Calu3 (cell line): ENCODE data around the gene ARHGAP24. TPM values are rescaled to one million over a fixed set of nuclear protein-coding genes. Genes with fewer than 3 reads are reported as not detected.

Experiments
- BruUV-seq: library from RNA; stranded (reverse); fragments of 400-500 nt; replicated peaks from 2 replicates; lab custom pipeline; 2021; lab: Mats Ljungman, UMichigan
- CTCF ChIA-PET: fragments of 300-600 bp; sonication (Branson Sonifier 250); formaldehyde crosslinking; loops from one replicate; lab custom pipeline; 2022; ENCODE audit warnings: antibody characterized with exemption; lab: Charles Lee
- DNase-seq: peaks from one replicate; pipeline ENCODE4 v3.0.0; 2022
- H3K27ac Mint-ChIP-seq: one replicate; pipeline ENCODE4 v1.8.0; 2022; ENCODE audit warnings: mixed read lengths; ENCODE audit not compliant: unreplicated experiment
- H3K27me3 Mint-ChIP-seq: one replicate; pipeline ENCODE4 v1.8.0; 2022; ENCODE audit warnings: mixed read lengths; ENCODE audit not compliant: unreplicated experiment
- H3K36me3 Mint-ChIP-seq: one replicate; pipeline ENCODE4 v1.8.0; 2022; ENCODE audit warnings: mild to moderate bottlenecking, moderate library complexity, mixed read lengths; ENCODE audit not compliant: insufficient read depth, unreplicated experiment
- H3K4me1 Mint-ChIP-seq: one replicate; pipeline ENCODE4 v1.8.0; 2022; ENCODE audit warnings: mild to moderate bottlenecking, low read depth, mixed read lengths; ENCODE audit not compliant: unreplicated experiment
- H3K4me3 Mint-ChIP-seq: one replicate; pipeline ENCODE4 v1.8.0; 2022; ENCODE audit warnings: mild to moderate bottlenecking, low read depth, moderate library complexity, mixed read lengths; ENCODE audit not compliant: unreplicated experiment
- H3K9me3 Mint-ChIP-seq: one replicate; pipeline ENCODE4 v1.8.0; 2022; ENCODE audit warnings: low read depth, mixed read lengths; ENCODE audit not compliant: unreplicated experiment
- intact Hi-C: fragments of 100-400 bp; cut with micrococcal nuclease; formaldehyde crosslinking; loops from one replicate; pipeline ENCODE4 v1.10.0; 2022; ENCODE audit not compliant: unreplicated experiment
- microRNA-seq: library from miRNA; unstranded; fragments of <30 nt; microRNA quantifications from one replicate; pipeline ENCODE4 v1.2.0, GENCODE V29; 2022
- total RNA-seq: library from RNA; stranded (reverse); gene quantifications from 2 replicates; pipeline ENCODE4 v1.2.3, GENCODE V29; 2022
- TF ChIP-seq, protein P1 (sequence below): fragments of 200-600 bp; IDR thresholded peaks from one replicate; pipeline ENCODE4 v1.8.0; 2022; ENCODE audit warnings: antibody characterized with exemption; ENCODE audit not compliant: unreplicated experiment

Gene ARHGAP24
- total RNA-seq, 1 experiment from 2014 or later, result 10.2 TPM

DNA sequence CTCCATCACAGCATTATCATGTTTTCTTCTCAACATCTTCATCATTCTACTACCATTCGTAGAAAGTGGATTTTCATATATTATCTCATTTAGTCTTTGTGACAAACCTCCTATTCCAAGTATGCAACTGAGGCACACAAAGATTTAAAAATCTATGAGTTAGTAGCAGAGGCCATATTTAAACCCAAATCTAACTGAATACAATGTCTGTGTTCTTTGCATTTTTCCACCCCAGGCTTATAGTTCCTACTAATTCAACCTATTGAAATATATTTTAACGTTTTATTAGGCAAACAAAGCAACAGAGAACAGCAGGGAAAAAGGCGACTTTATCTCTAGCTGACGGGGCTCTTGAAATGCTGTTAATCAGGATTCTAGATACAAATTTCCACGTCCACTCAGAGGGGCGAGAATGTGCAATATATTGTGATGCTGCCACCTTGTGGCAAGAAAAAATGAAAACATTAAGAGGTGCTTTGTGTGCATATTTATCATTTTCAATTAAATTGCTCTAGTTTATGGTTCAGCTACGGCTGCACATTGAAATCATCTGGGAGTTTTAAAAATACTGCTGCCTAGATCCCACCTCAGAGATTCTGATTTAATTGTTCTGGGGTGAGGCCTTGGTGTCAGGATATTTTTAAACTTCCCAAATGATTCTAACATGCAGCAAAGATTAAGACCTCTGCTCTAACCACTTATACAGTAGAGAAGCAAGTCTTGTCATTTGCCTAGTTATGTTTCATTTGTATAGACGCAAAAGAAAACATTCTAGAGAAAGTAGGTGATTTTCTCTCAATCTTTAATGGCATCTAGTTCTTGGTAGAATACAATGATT is 569.0 kb downstream of the ARHGAP24 start:
- H3K27me3 Mint-ChIP-seq, result no peaks in the 10 kb centered on the region
- CTCF ChIA-PET, result no interaction called here
- TF ChIP-seq, protein P1, sequence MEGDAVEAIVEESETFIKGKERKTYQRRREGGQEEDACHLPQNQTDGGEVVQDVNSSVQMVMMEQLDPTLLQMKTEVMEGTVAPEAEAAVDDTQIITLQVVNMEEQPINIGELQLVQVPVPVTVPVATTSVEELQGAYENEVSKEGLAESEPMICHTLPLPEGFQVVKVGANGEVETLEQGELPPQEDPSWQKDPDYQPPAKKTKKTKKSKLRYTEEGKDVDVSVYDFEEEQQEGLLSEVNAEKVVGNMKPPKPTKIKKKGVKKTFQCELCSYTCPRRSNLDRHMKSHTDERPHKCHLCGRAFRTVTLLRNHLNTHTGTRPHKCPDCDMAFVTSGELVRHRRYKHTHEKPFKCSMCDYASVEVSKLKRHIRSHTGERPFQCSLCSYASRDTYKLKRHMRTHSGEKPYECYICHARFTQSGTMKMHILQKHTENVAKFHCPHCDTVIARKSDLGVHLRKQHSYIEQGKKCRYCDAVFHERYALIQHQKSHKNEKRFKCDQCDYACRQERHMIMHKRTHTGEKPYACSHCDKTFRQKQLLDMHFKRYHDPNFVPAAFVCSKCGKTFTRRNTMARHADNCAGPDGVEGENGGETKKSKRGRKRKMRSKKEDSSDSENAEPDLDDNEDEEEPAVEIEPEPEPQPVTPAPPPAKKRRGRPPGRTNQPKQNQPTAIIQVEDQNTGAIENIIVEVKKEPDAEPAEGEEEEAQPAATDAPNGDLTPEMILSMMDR, result peak; percentile 22
- no peaks in the 10 kb centered on the region for H3K36me3 Mint-ChIP-seq
- no peak overlapping the region for H3K27ac Mint-ChIP-seq
- no peaks in the 10 kb centered on the region for H3K9me3 Mint-ChIP-seq
- no TSS peak for BruUV-seq
- intact Hi-C loops, result loop anchor here (1.0 to 2.0 kb wide), 2 partner anchors 248 to 287 kb away; no protein-coding TSS in a partner anchor
- no peak overlapping the region for H3K4me3 Mint-ChIP-seq
- H3K4me1 Mint-ChIP-seq, result peaks cover 13% of the 10 kb centered on the region
- peak; percentile 48 for DNase-seq

DNA sequence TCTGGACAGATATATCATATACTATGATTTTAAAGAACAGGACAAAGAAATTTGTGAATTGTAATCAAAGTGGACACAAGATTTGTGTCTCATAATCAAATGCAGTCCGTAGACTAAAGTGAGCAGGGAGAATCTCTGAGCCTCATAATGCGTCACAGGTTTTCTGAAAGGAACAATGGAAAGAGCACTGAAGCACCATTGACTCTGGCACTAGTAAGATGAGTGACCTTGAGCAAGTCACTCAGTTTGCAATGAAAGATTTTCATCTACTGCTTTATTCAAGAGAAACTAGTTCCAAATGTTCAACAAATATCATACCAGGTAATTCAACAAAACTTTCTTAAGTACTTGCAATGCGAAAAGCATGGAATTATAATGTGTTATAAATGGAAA is 569.6 kb downstream of the ARHGAP24 start:
- Mint-ChIP-seq H3K4me1 (peaks cover 13% of the 10 kb centered on the region), H3K27me3 (no peaks in the 10 kb centered on the region), H3K36me3 (no peaks in the 10 kb centered on the region), H3K9me3 (no peaks in the 10 kb centered on the region), H3K4me3 (no peak overlapping the region), H3K27ac (no peak overlapping the region)
- no TSS peak for BruUV-seq
- TF ChIP-seq, protein P1, result no peak
- CTCF ChIA-PET, result no interaction called here
- no peak for DNase-seq
- intact Hi-C loops, result loop anchor here (1.0 to 2.0 kb wide), 2 partner anchors 248 to 288 kb away; no protein-coding TSS in a partner anchor

DNA sequence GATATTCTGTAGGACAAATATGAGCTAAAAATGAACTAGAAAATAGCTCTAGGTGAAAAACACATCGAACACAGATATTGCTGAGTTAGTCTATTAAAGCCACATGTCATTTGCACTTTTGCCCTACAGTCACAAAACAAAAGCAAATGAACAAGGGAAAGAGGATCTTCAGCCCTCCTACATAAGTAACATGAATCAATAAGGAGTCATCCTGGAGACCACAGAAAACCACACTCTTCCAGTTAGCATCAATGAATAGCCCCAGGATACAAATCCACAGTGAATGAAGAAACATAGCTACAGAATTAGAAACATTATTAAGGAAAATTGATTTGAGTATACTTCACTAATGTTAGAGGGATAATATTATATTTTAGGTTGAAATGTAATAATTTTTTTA is 573.5 kb downstream of the ARHGAP24 start:
- Mint-ChIP-seq H3K4me3 (no peak overlapping the region), H3K4me1 (peaks cover under 1% of the 10 kb centered on the region), H3K27ac (no peak overlapping the region), H3K27me3 (no peaks in the 10 kb centered on the region), H3K9me3 (no peaks in the 10 kb centered on the region), H3K36me3 (no peaks in the 10 kb centered on the region)
- TF ChIP-seq, protein P1, result no peak
- CTCF ChIA-PET, result no interaction called here
- intact Hi-C loops, result no loop called here
- BruUV-seq, result no TSS peak
- DNase-seq, result no peak

DNA sequence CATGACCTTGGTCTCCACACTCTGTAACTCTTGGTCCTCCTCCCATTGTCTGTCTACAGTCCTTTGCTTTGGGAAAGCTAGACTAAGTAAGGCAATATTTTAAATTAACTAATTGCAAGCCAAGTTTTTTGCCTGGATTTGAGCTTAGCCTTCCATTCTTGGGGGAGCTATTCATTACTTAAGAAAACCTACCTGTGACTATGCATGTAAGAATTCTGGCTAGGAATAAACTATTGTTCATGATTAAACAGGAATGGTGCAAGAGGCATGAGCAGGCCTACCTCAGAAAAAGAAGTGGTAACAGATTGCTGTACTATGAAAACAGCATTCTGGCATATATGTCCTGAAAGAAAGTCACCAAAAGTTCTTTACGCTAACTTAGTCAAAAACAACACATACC is 575.5 kb downstream of the ARHGAP24 start:
- no peak overlapping the region for H3K27ac Mint-ChIP-seq
- H3K27me3 Mint-ChIP-seq, result no peaks in the 10 kb centered on the region
- no TSS peak for BruUV-seq
- no peaks in the 10 kb centered on the region for H3K36me3 Mint-ChIP-seq
- H3K9me3 Mint-ChIP-seq, result no peaks in the 10 kb centered on the region
- H3K4me1 Mint-ChIP-seq, result no peaks in the 10 kb centered on the region
- TF ChIP-seq, protein P1, result no peak
- no peak overlapping the region for H3K4me3 Mint-ChIP-seq
- no peak for DNase-seq
- intact Hi-C loops, result loop anchor here (10.0 kb wide), 1 partner anchor 174 kb away; no protein-coding TSS in a partner anchor
- CTCF ChIA-PET, result no interaction called here

Small RNA genes lying within 50 kb of the gene (microRNA-seq; reads per million reads assigned to microRNA genes)
- gene MIR4451, result not detected
